ENCODE results near the gene PF4V1.

PF4V1 gene

DNA sequence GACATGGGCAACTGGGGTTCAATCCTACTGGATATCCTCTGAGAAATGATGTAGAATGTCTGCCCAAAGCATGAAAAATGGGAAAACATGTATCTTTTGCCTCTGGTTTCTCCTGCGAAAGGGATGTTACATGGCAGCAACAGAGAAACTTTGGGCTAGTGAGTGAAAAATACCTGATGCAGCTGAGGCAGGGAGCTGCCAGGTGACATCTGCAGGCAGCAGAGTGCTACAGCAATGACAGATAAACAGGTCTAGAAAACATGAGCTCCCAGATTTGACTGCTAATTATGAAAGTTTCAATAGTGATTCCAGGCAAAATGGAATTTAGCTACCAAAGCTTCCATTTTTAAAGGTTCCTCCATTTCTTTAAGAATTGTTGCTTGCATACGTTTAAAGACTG is 11.3 kb downstream of the PF4V1 start:
- H2AFZ ChIP-seq (ENCODE audit: low read length): no peak overlapping the region

DNA sequence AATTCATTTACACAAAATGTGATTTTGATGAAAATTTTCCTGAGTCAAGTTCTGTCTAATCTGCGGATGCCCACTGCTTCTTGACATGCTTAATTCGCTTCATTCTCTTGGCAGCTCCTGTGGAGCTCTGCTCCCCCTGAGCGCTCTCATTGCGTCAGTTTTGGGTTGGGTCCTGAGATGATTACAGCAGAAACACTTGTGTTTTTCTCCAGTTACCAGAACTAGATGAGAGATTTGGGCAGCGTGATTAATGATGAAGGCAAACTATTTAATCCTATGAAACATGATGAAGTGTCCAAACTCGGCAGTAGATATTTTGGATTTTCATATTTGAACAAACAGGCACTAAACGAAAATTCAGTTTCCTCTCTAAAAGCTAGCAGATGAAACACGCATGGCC is 11.9 kb downstream of the PF4V1 start:
- no peaks in the 10 kb centered on the region for H4K20me1 ChIP-seq (ENCODE audit: insufficient read depth, low read length)
- no peaks in the 10 kb centered on the region for H3K9me2 ChIP-seq (ENCODE audit: low read depth, low read length)
- H3K4me2 ChIP-seq (ENCODE audit: low read length): no peak overlapping the region
- no peak overlapping the region for H3K27ac ChIP-seq (ENCODE audit: low read depth, low read length, poor library complexity, severe bottlenecking)
- no peak overlapping the region for H3K9ac ChIP-seq (ENCODE audit: low read length)
- H3K36me3 ChIP-seq (ENCODE audit: insufficient read depth, low read length): no peaks in the 10 kb centered on the region
- H3K4me3 ChIP-seq (ENCODE audit: low read depth, low read length, poor library complexity, severe bottlenecking): no peak overlapping the region
- H3K79me2 ChIP-seq (ENCODE audit: insufficient read depth, low read length): no peaks in the 10 kb centered on the region
- H3K27me3 ChIP-seq (ENCODE audit: insufficient read depth, low read length): no peaks in the 10 kb centered on the region
- no peak overlapping the region for H2AFZ ChIP-seq (ENCODE audit: low read length)
- H3K4me1 ChIP-seq (ENCODE audit: insufficient read depth, low read length, severe bottlenecking): no peaks in the 10 kb centered on the region
- TF ChIP-seq, protein P1, sequence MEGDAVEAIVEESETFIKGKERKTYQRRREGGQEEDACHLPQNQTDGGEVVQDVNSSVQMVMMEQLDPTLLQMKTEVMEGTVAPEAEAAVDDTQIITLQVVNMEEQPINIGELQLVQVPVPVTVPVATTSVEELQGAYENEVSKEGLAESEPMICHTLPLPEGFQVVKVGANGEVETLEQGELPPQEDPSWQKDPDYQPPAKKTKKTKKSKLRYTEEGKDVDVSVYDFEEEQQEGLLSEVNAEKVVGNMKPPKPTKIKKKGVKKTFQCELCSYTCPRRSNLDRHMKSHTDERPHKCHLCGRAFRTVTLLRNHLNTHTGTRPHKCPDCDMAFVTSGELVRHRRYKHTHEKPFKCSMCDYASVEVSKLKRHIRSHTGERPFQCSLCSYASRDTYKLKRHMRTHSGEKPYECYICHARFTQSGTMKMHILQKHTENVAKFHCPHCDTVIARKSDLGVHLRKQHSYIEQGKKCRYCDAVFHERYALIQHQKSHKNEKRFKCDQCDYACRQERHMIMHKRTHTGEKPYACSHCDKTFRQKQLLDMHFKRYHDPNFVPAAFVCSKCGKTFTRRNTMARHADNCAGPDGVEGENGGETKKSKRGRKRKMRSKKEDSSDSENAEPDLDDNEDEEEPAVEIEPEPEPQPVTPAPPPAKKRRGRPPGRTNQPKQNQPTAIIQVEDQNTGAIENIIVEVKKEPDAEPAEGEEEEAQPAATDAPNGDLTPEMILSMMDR (IDR thresholded peaks at IDR 0.05; ENCODE audit: low read length): no peak
- TF ChIP-seq EZH2 (IDR thresholded peaks at IDR 0.05; ENCODE audit: borderline replicate concordance, low read length): no peak
- H3F3A ChIP-seq (ENCODE audit: insufficient read depth, low read length): no peaks in the 10 kb centered on the region
- H3K9me3 ChIP-seq (ENCODE audit: low read length): no peaks in the 10 kb centered on the region

More for the DNA sequence above, 11.3 kb downstream of the PF4V1 start:
- no peaks in the 10 kb centered on the region for H4K20me1 ChIP-seq (ENCODE audit: insufficient read depth, low read length)
- H3F3A ChIP-seq (ENCODE audit: insufficient read depth, low read length): no peaks in the 10 kb centered on the region
- no peaks in the 10 kb centered on the region for H3K9me2 ChIP-seq (ENCODE audit: low read depth, low read length)
- H3K79me2 ChIP-seq (ENCODE audit: insufficient read depth, low read length): no peaks in the 10 kb centered on the region
- no peak overlapping the region for H3K4me3 ChIP-seq (ENCODE audit: low read depth, low read length, poor library complexity, severe bottlenecking)
- H3K27ac ChIP-seq (ENCODE audit: low read depth, low read length, poor library complexity, severe bottlenecking): no peak overlapping the region
- H3K27me3 ChIP-seq (ENCODE audit: insufficient read depth, low read length): no peaks in the 10 kb centered on the region
- H3K4me1 ChIP-seq (ENCODE audit: insufficient read depth, low read length, severe bottlenecking): no peaks in the 10 kb centered on the region
- H3K9ac ChIP-seq (ENCODE audit: low read length): no peak overlapping the region
- no peak overlapping the region for H3K4me2 ChIP-seq (ENCODE audit: low read length)
- no peaks in the 10 kb centered on the region for H3K36me3 ChIP-seq (ENCODE audit: insufficient read depth, low read length)
- no peaks in the 10 kb centered on the region for H3K9me3 ChIP-seq (ENCODE audit: low read length)
- TF ChIP-seq EZH2 (IDR thresholded peaks at IDR 0.05; ENCODE audit: borderline replicate concordance, low read length): no peak
- TF ChIP-seq, protein P1 (IDR thresholded peaks at IDR 0.05; ENCODE audit: low read length): peak; percentile 30; the same call in 1 of the 2 replicates

DNA sequence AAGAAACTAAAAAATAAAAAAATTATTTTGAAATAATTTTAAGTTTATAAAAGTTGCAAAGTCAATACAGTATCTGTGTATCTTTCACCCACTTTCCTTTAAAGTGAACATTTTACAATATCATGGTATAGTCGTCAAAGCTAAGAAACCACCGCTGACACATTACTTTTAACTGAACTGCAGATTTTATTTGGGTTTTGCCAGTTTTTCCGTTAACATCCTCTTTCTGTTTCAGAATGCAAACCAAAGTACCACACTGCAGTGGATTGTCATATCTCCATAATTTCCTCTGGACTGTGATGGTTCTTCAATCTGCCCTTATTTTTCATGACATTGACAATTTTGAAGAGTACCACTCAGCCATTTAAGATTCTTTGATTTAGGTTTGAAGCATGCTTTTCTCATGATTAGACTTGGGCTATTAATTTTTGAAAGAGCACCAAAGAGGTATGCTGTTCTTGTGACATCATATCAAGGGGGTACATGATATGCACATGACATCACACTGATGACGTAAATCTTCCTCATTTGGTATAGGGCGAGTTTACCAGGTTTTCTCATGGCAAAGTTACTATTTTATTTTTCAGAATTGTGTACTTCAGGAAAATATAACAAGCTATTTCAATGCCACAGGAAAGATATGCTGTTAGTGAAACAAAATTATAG is 12.5 kb downstream of the PF4V1 start:
- Histone ChIP-seq H3F3A (ENCODE audit: insufficient read depth, low read length) (no peaks in the 10 kb centered on the region), H3K9me2 (ENCODE audit: low read depth, low read length) (no peaks in the 10 kb centered on the region), H3K4me3 (ENCODE audit: low read depth, low read length, poor library complexity, severe bottlenecking) (no peak overlapping the region), H3K4me2 (ENCODE audit: low read length) (no peak overlapping the region), H3K9me3 (ENCODE audit: low read length) (no peaks in the 10 kb centered on the region), H3K79me2 (ENCODE audit: insufficient read depth, low read length) (no peaks in the 10 kb centered on the region), H3K27me3 (ENCODE audit: insufficient read depth, low read length) (no peaks in the 10 kb centered on the region), H4K20me1 (ENCODE audit: insufficient read depth, low read length) (no peaks in the 10 kb centered on the region), H3K27ac (ENCODE audit: low read depth, low read length, poor library complexity, severe bottlenecking) (no peak overlapping the region), H3K4me1 (ENCODE audit: insufficient read depth, low read length, severe bottlenecking) (no peaks in the 10 kb centered on the region), H2AFZ (ENCODE audit: low read length) (no peak overlapping the region), H3K36me3 (ENCODE audit: insufficient read depth, low read length) (no peaks in the 10 kb centered on the region), H3K9ac (ENCODE audit: low read length) (no peak overlapping the region)
- no peak for TF ChIP-seq EZH2 (IDR thresholded peaks at IDR 0.05; ENCODE audit: borderline replicate concordance, low read length)
- TF ChIP-seq, protein P1 (IDR thresholded peaks at IDR 0.05; ENCODE audit: low read length): no peak
